ENCODE measurements around the gene OBP2A.
"Not testable (repeated sequence)": the region's sequence is repeated elsewhere in the genome, so short reads cannot be mapped to it uniquely, and the experiment has no call there.

The OBP2A gene

GRCh38 chr9:135526730-135527571 is 19.0 kb upstream of the OBP2A start:
- DNase-seq = no peak

DNA sequence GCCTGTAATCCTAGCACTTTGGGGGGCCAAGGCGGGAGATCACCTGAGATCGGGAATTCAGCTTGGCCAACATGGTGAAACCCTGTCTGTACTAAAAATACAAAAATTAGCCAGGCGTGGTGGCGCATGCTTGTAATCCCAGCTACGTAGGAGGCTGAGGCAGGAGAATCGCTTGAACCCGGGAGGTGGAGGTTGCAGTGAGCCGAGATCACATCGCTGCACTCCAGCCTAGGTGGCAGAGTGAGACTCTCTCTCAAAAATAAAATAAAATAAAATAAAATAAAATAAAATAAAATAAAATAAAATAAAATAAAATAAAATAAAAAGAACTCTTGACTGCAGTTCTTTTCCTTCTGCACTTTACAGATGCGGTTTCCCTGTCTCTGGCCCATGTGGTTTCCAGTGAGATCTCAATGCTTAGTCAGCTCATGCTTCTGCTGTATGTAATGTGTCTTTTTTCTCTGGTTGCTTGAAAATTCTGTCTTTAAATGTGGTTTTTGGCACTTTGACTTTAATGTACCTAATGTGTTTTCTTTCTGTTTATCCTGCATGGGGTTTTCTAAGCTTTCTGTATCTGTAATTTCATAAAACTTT is 17.0 kb upstream of the OBP2A start:
- not testable (repeated sequence) for DNase-seq

GRCh38 chr9:135530146-135530545 is 15.8 kb upstream of the OBP2A start:
- no peak for DNase-seq

DNA sequence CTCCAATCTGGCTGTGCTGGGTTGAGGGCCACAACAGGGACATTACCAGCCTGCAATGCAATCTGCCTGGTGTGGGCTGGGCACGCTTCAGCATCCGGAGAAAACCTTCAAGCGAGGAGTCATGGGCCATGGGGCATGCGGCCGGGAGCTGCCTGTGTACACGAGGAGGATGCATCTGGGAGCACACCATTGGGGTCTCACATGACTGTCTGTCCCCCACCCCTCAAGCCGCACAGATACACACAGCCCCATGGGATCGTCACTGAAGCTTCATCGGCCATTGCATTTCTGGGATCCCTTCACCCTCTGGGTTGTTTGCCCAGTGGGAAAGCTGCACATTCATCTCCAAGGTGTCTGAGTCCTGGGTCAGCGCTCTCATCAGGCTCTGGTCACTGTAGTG is 14.8 kb upstream of the OBP2A start:
- no peak for DNase-seq

GRCh38 chr9:135533113-135533512 is 12.8 kb upstream of the OBP2A start:
- no peak for DNase-seq

DNA sequence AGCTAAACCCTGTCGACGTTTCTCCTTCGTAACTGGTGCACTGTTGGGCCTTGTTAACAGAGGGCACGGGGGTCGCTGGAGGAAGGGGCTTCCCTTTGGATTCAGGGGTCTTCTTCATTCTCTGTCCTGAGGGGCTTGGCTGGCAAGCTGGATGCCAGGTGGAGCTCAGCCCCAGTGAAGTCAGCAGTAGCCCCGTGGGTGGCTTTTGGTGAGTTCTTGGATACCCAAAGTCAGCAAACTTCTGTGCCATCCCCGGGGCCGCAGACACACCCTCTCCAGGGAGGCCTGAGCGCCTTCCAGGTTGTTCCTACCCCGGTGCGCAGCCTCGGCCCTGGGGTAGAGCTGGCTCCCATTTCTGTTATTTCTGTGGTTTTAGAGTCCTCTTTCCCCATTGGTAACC is 12.3 kb upstream of the OBP2A start:
- no peak for DNase-seq

GRCh38 chr9:135534192-135534711 is 11.7 kb upstream of the OBP2A start:
- DNase-seq = not testable (repeated sequence)

DNA sequence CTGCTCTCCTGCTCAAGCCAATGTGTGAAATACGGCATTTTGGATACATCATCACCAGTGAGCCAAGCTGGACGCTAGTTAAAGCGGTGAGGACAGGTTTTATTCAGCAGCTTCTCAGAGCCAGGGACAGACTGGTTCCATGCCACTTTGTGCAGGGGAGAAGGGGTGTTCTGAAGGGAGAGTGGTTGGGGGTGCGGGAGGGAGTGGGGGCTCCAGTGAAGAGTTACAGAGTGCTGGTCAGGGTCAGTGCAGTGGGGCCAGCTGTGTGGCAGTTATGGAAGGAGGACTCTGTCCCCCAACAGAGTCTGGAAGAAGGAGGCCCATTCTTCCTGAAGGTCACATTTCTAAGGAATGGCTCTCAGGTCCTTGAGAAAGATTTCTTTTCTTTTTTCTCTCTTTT is 11.1 kb upstream of the OBP2A start:
- not testable (repeated sequence) for DNase-seq

DNA sequence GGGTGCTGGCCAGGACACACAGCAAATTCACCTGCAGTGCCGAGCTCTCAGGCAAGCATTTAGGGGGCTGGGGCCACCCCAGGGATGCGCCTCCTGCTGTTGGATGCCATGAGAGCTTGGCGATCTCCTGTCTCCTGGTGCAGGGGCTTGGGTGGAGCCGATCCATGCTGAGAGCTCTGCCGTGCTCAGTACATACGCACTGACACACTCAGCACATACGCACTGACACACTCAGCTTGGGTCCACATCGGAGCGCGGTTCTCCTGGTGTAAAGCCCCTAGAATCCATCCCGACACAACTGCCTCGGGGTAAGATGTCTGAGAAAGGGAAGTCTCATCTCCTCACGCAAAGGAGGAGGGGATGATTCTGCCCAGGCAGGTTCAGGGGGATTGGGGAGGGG is 10.3 kb upstream of the OBP2A start:
- not testable (repeated sequence) for DNase-seq

GRCh38 chr9:135536216-135536615 is 9.7 kb upstream of the OBP2A start:
- no peak for DNase-seq

- DNase-seq = not testable (repeated sequence)
Measured at GRCh38 chr9:135543262-135543894, 2.5 kb upstream of the OBP2A start.

DNA sequence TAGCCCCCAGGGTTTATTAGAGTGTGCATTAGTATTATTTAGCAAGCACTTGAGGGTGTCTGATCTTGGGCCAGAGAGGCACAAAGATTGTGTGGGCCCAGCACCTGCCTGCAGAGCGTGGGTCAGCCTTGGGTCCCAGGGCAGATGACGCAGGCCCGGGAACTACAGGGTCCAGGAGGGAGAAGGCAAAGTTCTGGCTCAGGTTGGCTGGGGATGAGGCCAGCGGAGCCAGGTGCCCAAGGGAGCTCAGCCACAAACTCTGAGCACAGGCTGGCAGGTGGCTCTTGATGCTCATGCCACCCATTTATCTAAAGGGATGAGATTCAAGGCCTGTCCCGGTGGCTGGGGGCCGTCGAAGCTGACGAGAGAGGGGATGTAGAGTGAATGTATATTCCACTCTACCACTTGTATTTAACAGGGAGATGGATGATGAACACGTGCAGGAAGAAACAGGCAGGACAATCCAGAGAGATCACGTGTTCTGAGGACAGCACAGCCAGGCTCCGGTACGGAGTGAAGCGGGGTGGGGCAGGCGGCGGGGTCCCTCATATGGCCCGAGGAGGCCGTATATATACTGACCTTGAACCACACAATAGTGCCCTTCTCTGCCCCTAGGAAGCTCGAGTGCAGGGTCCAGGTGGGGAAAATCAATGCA is 818 bp upstream of the OBP2A start:
- DNase-seq = no peak

GRCh38 chr9:135546792-135547617 is 1.1 kb downstream of the OBP2A start:
- not testable (repeated sequence) for DNase-seq

DNA sequence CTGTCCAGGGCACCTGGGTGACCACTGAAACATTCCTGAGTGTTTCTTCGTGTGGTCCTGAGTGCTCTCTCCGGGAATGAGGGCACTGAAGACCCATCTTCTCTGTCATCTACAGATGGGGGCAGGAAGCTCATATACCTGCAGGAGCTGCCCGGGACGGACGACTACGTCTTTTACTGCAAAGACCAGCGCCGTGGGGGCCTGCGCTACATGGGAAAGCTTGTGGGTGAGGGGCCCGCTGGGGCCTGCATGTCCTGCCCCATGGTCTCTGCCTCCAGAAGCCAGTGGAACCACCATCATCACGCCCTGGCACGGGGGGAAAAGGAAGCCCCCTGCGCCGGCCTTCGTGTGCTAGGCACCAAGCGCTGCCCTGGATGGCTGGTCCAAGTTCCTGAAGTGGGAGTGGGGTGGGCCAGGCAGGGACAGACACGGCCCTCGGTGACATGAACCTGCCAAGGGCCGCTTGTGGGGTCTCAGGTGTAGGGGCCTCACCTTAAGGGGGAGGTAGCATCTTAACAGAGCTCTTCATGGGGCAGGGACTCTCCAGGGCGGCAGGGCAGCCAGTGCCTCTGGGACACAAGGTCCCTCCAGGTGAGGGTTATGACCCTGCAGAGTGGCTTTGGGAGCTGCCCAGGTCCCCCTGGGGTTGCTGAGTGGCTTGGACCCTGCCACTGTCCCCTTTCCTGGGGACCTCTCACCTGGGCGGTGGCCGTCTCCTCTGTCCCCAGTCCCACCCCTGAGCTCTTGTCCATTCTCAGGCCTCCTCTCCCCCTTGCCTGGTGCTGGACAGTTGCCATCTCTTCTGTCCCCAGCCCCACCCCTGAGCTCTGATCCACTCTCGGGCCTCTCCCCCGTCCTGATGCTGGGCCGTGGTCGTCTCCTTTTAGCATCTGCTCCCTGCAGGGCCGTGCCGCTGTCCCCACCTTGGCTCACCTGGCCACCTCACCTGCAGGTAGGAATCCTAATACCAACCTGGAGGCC is 2.1 kb downstream of the OBP2A start:
- no peak for DNase-seq

GRCh38 chr9:135549478-135550343 is 3.8 kb downstream of the OBP2A start:
- not testable (repeated sequence) for DNase-seq

- no peak for DNase-seq
Measured at GRCh38 chr9:135550344-135550918, 4.5 kb downstream of the OBP2A start.

- DNase-seq = no peak
Measured at GRCh38 chr9:135551031-135551430, 5.1 kb downstream of the OBP2A start.

GRCh38 chr9:135551456-135551855 is 5.5 kb downstream of the OBP2A start:
- no peak for DNase-seq

- no peak for DNase-seq
Measured at GRCh38 chr9:135552021-135552697, 6.2 kb downstream of the OBP2A start.
